NCI-H2081 treated with DMSO at 0.1 percent for 48 hours (cell line): Measurements from ENCODE around the gene LPO.

ENCODE experiments used
- DNase-seq: peaks from one replicate; lab custom pipeline; 2025; lab: John Stamatoyannopoulos, UW

LPO gene

DNA sequence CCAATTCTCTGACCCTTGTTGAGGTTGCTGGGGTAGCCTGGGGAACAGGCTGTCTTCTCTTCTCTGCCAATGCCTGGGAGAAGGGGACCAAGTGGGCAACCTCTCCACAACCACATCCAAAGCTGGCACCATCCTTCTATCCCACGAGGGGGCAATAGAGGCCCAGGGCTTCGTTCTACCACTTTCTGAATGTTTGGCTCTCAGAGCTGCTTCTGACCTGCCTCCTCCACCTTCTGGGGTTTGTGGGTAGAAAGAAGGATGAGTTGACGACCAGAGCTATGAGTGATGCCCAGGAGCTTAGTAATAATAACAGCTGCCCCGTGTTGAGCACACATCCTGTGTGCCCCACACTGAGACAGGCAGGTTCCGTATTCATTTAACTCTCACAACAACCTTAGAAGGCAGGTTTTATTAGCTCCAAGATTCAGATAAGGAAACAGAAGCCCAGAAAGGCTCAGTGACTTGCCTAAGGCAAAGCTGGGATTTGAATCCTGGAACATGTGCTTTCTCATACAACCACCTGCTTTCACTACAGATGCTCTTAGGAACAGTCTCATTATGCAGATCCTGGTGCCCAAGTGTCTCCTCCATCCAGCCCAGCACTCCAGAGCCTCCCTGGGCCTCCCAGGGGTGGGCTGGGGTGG, 79.2 kb downstream of the LPO start:
- no peak for DNase-seq

- no peak for DNase-seq
These were observed 79.7 kb downstream of the LPO start for GRCh38 chr17:58318065-58318481.
